ENCODE measurements around the gene SOX6.

Gene SOX6

DNA sequence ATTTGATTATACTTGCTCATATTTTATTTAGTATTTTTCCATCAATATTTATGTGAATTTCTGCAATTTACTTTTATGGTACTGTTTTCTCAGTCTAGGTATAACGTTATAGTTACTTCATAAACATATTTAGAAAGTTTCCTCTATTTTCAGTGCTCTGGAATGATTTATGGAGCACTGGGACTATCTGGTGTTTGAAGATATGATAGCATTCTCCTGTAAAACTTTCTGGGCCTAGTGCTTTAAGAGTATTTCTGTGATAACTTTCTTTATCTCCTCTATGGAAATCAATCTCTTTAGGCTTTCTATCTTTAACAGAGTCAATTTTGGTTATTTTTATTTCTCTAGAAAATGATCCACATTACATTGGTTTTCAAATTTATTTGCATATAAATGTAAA, 85.1 kb downstream of the SOX6 start:
- DNase-seq (ENCODE audit: low spot score), result no peak

DNA sequence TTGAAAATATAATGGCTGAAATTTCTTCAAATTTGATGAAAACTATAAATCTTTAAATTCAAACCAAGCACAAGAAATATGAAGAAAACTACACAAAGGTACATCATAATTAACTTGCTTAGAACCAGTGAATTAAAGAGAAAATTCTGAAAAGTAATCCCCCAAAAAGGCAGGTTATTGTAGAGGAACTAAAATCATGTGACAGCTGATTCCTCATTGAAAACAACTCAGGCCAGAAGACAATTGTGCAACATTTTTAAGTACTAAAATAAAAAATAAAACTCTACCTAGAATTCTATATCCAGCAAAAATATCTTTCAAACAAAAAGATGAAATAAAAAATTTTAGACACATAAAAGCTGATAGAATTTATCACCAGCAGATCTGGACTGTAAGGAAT, 90.3 kb downstream of the SOX6 start:
- no peak for DNase-seq (ENCODE audit: low spot score)

DNA sequence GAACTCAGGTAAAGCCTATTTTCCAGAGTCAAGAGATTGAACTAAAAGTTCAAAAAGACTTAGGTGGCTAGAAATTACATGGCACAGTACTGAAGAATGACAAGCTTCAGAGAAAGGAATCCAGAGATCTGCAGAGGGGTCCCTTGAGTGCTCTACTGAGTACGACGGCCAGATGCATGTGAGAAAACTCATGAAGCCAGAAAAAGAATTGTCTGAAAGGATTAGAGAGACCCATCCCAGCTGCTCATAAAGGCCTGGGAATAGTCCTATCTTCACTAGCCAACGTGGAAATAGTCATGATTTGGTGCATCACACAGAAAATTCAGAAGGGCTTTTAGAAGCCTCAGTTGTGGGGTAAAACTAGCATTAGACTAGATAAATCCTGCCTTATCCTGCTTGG, 91.3 kb downstream of the SOX6 start:
- no peak for DNase-seq (ENCODE audit: low spot score)

DNA sequence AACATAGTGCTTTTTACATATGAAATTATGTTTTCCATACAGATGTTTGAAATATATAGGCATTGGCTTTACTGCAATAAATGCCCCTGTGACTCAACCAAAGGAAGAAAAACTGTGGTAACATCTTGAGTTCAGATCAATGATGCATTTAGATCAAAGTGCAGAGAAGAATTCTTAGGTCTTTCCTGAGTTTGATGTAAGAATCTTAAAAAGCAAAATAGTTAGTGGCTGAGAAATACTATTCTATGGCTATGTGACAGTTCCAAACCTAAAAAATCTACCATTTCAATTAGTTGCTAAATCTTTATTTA, 93.7 kb downstream of the SOX6 start:
- no peak for DNase-seq (ENCODE audit: low spot score)

DNA sequence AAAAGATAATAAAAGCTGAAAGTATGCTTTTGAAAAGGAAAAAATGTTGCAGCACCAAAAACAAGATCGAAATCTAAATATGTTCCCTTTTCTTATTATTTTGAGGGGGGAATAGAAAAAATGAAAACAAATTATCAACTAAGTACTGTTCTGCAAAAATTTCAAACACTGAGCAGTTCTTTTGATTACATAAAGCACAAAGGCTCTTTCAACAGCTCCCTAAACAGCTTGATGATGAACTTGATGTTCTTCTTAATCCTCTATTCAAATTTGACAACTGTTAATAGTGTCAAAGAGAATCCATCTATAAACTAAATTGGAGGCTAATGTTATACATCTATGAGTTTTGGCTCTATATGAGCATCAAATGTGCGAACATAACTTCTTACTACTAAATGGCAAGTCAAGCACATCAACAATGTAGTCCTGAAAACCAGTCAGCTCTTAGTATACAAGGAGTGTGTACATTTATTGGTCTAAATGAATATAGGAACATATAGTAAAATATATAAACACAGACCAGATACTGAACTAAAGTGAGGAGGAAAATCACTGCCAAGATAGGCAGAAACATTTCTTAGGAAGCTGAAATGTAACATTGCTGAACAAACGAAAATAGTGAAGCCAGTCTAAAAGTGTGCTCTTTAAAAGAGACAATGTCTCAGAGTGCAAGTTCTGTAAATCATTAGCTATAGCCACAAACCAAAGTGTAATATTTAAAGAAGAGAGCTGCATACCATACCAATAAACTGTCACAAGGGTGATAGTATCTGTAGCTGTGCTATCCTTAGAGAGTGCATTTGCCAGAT, 94.3 kb downstream of the SOX6 start:
- DNase-seq (ENCODE audit: low spot score), result no peak

DNA sequence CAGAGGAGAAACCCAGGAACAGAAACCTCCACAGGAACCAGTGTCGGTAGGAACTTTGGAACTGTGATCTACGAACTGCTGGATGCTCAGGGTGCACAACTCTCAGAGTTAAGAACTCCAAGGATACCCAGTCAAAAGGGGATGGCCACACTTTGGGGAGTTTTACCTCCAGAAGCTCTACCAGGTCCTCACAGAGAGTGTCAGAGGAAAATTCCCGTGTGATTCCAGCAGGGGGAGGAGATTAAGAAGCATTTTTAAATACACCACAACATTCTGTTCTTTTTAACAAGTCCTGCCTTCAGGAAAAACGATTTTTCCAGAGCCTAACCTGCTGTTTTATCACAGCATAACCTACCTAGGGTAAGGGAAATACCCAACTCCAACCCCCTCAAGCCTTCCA, 104.0 kb downstream of the SOX6 start:
- peak; percentile 28 for DNase-seq (ENCODE audit: low spot score)

DNA sequence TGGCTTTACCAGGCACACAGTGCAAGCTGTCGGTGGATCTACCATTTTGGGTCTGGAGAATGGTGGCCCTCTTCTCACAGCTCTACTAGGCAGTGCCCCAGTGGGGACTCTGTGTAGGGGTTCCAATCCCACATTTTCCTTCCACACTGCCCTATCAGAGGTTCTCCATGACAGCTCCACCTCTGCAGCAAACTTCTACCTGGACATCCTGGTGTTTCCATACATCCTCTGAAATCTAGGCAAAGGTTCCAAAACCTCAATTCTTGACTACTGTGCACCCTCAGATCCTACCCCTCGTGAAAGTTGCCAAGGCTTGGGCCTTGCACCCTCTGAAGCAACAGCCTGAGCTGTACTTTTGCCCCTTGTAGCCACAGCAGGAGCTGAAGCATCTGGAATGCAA, 108.1 kb downstream of the SOX6 start:
- DNase-seq (ENCODE audit: low spot score), result no peak

DNA sequence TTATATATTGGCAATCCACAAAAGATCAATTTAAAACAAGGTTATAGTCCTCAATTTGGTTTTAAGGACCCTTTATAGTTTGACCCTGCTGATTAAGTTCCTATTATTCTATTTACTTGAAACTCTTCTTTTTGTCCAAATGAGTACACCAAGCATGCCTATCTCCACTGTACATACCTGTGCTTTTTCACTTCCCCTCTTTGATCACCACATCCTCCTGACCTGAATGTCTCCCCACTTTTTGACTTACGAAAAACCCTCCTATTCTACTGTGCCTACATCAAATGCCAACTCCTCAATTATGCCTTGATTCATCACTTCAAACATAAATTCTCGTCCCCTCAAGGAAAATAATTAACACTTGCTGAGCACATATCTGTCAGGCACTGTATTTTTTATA, 113.5 kb downstream of the SOX6 start:
- DNase-seq (ENCODE audit: low spot score), result no peak

DNA sequence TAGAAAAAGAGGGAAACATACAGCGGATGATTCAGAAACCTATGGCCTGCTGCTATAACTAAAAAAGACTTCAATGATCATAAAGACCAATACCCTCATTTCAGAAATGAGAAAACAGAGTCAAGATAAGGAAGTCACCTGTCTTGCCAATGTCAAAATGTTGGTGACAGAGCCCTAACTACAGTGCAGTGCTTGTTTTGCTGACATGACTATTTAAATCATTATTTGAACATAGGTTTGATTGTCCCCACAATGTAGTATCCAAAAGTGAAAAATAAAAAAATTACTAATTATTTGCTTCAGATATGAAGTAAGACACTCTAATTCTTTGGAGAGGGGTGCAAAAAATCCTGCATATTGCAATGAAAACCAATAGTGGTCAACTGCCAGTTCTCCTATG, 115.7 kb downstream of the SOX6 start:
- DNase-seq (ENCODE audit: low spot score), result no peak

DNA sequence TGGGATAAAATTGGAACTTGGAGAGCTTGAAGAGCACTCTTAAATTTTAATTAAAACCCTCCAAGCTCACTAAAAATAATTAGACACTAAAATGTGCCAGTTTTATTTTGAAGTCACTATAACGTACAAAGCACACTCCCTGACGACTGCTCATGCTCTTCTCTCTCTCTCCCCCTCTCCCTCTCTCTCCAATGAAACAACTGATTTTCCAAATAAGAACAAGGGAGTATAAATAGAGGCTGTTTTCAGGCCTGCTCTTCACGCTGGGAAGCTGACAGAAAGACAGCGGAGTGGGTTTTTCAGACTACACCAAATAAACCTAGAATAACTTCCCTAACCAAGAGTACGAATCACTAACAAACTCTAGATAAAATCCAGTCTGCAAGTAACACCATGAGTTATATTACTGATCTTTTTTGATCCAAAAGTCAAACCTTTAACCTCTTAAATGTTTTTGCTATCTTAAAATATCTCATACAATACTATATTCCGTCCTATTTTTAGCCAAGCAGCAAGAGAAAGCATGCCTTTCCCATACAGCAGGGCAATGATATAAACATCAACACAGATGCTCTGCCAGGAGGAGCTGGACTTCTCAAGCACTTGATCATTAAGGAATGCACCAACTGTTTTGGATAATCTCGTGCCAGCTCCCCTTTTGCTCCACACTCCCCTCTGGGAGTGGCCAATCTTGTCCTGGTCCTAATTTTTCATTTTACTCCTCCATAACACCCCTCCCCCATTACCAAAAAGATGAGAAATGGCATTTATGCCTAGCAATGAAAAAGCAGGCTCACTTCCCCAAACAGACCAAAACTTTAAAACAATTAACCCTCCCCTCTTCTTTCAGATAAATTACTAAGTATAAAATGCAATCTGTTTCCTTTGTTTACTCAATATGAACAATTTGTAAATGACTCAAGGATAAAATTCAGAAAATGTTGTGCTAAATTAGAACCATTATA, 116.9 kb downstream of the SOX6 start:
- peak; percentile 1 for DNase-seq (ENCODE audit: low spot score)

DNA sequence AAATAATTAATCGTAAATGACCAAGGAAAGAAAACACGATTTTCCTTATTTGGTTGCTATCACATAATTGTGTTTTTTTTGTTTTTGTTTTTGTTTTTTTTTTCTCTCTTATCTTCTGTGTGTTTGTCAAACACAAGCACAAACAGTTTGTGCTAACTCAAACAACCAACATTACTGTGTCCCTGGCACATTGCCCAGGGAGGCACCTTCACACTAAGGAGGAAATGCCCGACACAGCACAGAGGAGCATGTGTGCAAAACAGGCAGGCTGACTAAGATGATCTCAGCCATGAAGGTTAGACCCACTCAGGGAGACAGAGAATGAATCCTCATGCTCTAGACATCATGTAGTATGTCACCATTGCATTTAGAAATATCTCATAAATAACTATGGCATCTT, 130.1 kb downstream of the SOX6 start:
- DNase-seq (ENCODE audit: low spot score), result no peak

DNA sequence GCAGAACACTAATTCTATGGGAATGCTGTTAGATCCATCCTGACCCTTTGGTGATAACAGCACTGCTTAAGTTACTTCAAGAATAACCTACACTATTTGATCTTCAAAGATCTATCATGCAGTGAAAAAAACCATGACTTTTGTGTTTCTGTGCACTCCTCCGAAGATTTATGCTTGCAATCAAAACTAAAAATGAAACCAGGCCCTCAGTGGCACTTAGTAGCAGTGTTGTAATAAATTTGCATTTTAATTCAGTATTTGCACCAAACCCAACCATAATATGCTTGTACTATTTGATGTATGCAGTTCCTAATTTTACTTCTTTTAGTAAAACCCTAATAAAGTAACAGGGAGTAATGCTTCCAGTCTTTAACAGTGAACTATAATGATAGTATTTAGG, 130.7 kb downstream of the SOX6 start:
- DNase-seq (ENCODE audit: low spot score), result no peak

DNA sequence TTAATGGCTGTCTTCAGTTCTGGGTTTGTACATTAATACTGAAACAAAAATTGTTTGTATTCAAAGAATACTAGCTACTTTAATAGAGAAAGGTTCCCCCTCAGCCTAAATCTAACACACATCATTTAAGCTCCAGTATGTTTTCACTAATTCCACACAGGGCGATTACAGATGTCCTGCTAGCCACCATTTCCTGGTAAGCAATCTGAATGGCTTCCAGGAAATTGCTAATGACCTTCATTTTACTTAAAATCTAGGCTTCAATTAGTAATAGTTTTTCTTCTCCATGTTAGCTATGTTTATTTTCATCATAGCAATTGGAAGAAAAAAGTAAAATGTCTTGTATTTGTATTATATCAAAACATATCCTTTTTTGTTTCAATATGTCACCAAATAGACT, 132.8 kb downstream of the SOX6 start:
- DNase-seq (ENCODE audit: low spot score), result no peak

DNA sequence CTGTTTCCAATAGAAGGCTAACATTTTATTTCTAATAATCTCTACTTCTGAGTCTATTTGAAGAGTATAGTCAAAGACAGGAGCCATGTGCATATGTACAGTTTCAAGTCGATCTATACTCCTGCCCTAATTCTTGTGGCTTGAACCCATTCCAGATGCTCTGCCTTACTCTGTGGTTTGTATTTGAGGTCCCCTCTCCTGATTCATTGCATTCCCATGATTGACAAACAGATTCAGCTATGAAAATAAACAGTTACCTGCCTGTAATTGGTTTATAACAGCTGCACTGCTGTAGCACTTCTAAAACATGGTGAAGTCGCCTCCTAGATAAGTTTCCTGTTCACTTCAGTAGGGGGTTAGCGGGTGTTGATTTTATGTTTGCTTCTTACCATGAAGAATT, 138.7 kb downstream of the SOX6 start:
- no peak for DNase-seq (ENCODE audit: low spot score)

DNA sequence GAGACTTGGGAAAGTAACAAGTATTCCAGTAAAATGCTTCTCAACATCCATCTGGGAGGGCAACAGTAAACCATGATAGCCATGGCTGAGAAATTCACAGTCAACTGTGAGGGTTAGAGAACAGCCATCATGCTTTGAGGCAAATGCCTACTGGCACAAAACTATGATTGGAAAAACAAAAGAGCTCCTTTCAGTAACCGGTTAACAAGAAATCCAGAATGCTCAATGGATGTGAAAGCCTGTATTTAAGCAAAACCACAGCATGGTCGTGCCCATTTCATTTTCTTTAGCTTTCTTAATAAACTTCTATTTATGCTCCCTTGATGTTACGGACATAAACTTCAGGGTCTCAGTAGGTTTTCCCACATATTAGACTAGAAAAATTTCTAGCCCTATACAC, 139.5 kb downstream of the SOX6 start:
- no peak for DNase-seq (ENCODE audit: low spot score)

DNA sequence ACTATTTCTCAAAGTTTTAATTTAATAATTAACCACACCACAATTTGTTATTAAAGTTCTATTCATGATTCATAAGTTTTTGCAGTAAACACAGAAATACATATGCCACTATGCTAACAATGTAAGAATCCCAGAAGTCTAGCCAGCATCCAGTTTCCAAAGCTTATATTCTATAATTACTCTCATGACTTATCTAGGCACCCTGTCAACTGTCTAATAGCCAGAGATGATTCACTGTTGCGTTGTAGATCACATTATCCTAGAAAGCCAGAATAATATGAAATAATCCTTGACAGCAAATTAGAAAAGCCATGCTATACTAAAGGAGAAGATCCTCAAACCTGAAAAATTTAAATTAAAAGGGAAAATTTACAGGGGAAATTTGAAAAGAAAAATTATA, 141.0 kb downstream of the SOX6 start:
- DNase-seq (ENCODE audit: low spot score), result no peak

DNA sequence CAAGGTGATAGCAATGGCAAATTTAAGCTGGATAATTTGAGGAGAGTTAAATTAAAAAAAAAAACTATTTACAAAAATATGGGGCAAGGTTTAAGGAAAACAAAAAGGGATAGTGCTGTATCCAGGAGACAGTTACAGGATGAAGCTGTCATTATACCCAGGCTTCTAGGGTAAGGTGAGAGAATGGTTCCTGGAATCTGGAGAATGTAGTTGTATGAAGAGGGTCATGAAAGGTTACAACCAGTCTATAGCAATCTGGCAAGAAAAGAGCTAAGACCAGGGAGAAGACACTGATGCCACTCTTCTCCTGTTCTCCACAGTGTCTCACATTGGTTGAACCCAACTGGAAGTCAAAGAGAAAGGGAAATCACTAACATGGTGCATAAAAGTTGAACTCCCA, 144.9 kb downstream of the SOX6 start:
- no peak for DNase-seq (ENCODE audit: low spot score)

DNA sequence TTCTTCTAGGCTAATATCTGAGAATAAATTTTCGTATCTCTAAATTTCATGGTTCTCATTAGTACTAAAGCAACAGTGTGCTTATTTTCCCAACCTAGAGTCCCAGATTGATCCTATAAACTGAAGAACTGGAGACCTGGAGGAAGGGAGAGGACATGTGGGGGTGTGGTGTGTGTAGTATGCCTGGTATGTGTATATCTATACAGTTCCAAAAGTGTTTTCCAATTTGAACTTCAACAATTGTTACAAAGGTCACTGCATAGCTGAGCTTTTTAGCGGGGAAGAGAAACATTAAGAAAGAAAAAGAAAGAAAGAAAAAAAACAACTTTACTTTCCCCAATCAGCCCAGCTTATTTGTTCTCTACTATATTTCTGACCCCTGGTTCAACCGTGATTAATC, 152.1 kb downstream of the SOX6 start:
- no peak for DNase-seq (ENCODE audit: low spot score)

DNA sequence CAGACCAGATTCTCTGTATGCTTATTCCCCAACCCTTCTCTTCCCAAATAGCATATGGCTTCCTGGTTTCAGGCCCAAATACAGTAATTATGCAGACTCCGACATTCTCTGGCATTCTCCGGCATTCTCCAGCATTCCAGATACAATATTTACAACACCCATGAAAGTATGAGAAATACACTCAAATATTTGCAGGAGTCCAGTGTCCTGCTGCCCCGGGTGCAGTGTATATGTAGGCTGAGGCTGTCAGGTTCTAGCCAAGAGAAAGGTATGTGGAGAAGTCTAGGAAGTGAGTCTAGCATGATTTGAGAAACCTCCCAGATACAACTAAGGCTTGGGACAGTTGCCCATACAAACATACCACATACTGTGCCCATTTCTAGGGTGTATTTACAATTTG, 160.7 kb downstream of the SOX6 start:
- DNase-seq (ENCODE audit: low spot score), result no peak

DNA sequence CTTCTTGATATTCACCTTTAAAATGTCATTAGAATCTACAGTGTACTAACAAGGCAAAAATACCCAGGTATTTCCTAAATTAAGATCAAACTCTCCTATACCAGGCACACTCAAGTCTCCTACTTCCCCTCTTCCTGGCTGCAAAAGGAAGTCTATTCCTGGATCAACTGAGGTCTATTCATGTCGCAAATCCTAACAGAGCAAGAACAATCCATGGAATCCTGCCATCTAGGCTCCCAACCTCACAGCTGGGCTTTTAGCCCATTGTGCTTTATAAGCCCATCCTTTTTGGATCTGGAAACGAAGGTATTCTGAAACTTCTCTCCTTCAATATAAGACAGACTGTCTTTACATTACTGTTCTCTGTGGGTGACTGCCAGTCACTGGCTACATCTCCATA, 161.8 kb downstream of the SOX6 start:
- no peak for DNase-seq (ENCODE audit: low spot score)

DNA sequence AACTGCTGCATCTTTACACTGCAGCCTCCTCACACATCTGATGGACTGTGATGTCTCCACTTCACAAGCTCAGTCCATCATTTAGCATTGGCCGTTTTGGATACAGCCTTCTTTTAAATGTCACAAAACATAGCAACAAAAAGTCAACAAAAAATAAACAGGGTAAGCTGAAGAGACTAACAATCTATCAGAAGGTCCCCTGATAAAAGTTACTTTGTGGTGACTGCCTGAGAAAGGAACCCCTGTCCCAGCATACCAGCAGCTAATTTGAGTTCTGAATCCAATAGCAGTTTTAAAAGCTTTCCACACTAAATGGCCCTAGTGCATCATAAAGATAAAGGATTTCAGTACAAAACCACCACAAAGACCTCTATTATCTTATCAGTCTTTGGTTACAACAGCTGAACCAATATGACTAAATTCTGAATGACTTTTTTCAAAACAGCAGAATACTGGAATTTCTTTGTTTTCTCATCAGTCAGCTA, 162.4 kb downstream of the SOX6 start:
- DNase-seq (ENCODE audit: low spot score), result no peak

DNA sequence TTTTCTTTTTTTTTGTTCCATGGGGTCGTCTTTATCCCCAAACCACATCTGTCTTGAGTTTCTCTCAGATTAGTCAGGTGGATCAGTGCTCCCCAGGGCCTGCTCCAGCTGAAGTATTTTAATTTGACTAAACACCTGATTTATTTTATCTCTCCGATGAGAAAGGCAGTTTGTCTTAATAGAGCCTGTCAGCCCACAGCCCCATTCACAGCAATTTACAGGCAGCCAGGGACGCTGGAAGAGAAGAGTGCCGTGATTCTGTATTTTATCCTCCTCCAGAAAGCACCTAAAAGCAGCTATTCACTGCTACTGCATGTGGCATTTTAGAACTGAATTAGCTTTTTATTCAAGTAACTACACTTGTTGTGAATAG, 164.5 kb downstream of the SOX6 start:
- no peak for DNase-seq (ENCODE audit: low spot score)

DNA sequence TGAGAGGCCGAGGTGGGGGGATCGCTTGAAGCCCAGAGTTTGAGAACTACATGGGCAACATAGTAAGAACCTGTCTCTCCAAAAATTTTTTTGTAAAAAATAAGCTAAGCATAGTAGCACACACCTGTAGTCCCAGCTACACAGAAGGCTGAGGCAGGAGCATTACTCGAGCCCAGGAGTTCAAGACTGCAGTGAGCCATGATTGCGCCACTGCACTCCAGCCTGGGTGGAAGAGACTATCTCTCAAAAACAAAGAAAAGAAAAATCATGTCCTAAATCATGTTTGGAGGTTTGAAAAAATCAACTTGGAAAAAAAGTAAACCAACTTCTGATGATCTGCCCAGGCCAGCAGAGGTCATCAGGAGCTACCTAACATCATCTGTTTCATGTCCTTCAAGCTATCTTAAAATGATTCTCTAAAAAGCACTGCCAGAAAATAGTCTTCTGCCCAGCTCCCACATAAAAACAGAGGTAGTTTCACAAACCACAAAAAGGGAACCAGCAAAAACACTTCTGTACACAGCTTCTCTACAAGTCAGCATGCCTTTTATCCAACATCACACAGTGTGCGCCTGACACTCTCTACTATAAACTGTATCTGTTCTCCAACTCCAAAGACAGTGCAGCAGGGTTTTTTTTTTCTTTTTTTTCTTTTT, 165.0 kb downstream of the SOX6 start:
- DNase-seq (ENCODE audit: low spot score), result no peak

All from D341Med (cell line).